ENCODE data around the gene CCDC194. TPM values are rescaled to one million over a fixed set of nuclear protein-coding genes. Genes with fewer than 3 reads are reported as not detected.

Gene CCDC194
- total RNA-seq, 6 experiments from 2014 or later: 0.26 to 1.2 (median 0.36) TPM; not detected in 2

DNA sequence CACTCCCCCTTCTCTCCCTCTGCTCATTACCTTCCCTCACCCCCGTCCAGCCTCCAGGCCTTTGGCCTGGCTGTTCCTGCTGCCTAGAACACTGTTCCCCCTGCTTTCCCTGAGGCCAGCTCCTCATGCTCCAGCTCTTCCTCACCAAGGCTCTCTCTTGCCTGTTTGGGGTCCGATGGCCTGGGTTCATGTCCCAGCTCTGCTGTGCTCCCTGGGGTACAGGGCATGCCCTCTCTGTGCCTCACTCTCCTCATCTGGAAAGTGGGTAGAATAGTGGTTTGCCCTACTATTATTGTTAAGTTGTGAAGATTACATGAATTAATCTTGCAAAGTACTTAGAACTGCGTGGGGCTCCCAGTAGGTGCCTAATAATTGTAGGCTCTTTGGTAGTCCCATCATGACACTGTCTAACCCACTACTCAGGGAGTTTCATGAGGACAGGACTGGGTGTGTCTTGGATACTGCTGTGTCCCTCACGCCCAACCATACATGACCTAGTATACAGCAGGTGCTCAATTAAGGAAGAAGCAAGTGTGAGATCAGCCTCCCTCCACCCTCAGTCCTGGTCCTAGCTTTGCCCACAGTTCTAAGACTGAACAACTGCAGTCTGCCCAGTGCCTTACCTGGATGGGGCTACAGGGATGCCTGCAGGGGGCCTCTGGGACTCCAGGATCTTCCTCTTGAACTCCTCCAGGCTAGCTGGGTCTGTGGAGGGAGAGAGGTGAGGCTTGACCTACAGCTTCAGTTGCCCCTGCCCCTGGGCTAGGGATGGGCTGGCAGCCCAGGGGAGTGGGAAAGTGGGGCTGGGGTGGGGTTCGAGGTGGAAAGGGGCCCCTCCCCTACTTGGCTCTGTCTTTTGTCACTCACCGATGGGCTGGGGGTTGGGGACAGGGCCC lies 33.8 kb downstream of the CCDC194 start:
- Histone ChIP-seq H3K36me3 (no peaks in the 10 kb centered on the region), H3K27ac (no peak overlapping the region), H3K4me3 (no peak overlapping the region), H3K9me3 (no peaks in the 10 kb centered on the region), H3K27me3 (no peaks in the 10 kb centered on the region), H3K4me1 (no peaks in the 10 kb centered on the region)
- WGBS (ENCODE audit: insufficient coverage, low coverage, low lambda C conversion rate, missing lambda C conversion rate): 59% methylated on average over 3 of the region's 6 CpGs
- peak in 1 of 4 donors; percentile 31 for ATAC-seq
- TF ChIP-seq CTCF (IDR thresholded peaks at IDR 0.05): no peak
- TF ChIP-seq POLR2A (IDR thresholded peaks at IDR 0.05): no peak
- intact Hi-C loops (cut with DNase I): no loop called here
- DNase-seq: no peak

DNA sequence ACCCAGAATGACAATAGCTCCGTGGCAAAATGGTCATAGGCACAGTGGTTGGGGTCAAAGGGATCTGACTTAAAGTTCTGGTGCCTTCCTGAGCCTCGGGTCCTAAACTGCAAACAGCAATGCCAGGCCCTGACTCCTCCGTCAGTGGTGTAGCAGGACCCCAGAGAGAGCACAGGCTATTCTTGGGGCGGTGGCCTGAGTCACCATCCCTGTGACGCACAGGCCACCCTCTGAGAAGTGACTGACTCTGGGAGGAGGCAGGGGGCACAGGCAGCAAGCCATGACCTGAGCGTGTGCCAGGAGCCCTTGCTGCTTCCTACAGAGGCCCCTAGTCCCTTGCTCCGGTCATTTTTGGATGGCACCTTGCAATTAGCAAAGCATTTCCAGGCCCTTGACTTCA lies 35.6 kb downstream of the CCDC194 start:
- 56% methylated on average over 2 of the region's 7 CpGs for WGBS (ENCODE audit: insufficient coverage, low coverage, low lambda C conversion rate, missing lambda C conversion rate)
- ATAC-seq (peak in 1 of 4 donors; percentile 36), DNase-seq (no peak)

DNA sequence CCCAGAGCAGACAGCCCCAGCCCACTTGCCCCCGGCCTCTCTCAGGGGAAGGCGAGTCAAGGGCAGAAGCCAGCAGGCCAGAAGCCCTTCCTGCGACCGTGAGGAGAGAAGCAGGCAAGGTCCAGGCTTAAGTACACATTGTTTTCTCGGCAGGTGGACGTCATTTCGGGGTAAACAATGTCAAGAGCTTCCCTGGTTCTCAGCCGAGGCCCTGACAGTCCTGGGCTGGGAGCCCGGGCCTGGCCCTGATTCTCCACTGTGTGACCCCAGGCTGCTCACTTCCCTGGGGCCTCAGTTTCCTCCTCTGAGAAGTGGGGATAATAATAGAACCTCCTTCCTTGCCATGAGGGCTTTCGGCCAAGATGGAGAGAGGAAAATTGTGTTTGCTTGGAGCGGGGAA lies 36.3 kb downstream of the CCDC194 start:
- Histone ChIP-seq H3K27ac (no peak overlapping the region), H3K36me3 (no peaks in the 10 kb centered on the region), H3K9me3 (no peaks in the 10 kb centered on the region), H3K27me3 (no peaks in the 10 kb centered on the region), H3K4me3 (no peak overlapping the region), H3K4me1 (no peaks in the 10 kb centered on the region)
- DNase-seq: no peak
- TF ChIP-seq CTCF (IDR thresholded peaks at IDR 0.05) (no peak), POLR2A (IDR thresholded peaks at IDR 0.05) (no peak)
- peak in 1 of 4 donors; percentile 51 for ATAC-seq
- 90% methylated on average over 2 of the region's 11 CpGs for whole genome bisulfite sequencing (ENCODE audit: insufficient coverage, low coverage, low lambda C conversion rate, missing lambda C conversion rate)
- intact Hi-C loops (cut with DNase I): no loop called here

More for the DNA sequence above, 35.6 kb downstream of the CCDC194 start:
- Histone ChIP-seq H3K27ac (no peak overlapping the region), H3K9me3 (no peaks in the 10 kb centered on the region), H3K4me3 (no peak overlapping the region), H3K27me3 (no peaks in the 10 kb centered on the region), H3K4me1 (no peaks in the 10 kb centered on the region), H3K36me3 (no peaks in the 10 kb centered on the region)
- intact Hi-C loops (cut with DNase I): no loop called here
- TF ChIP-seq POLR2A (IDR thresholded peaks at IDR 0.05) (no peak), CTCF (IDR thresholded peaks at IDR 0.05) (no peak)

- intact Hi-C loops (cut with DNase I): no loop called here
- DNase-seq (no peak), ATAC-seq (no peak)
- Histone ChIP-seq H3K9me3 (no peaks in the 10 kb centered on the region), H3K4me1 (no peaks in the 10 kb centered on the region), H3K4me3 (no peak overlapping the region), H3K27me3 (no peaks in the 10 kb centered on the region), H3K27ac (no peak overlapping the region), H3K36me3 (no peaks in the 10 kb centered on the region)
- 71% methylated on average over 7 of the region's 7 CpGs for WGBS (ENCODE audit: insufficient coverage, low coverage, low lambda C conversion rate, missing lambda C conversion rate)
- TF ChIP-seq CTCF (IDR thresholded peaks at IDR 0.05) (no peak), POLR2A (IDR thresholded peaks at IDR 0.05) (no peak)
Observed at GRCh38 chr19:17357078-17357666, 36.8 kb downstream of the CCDC194 start.

Data from right lobe of liver (tissue), 6 donors.